ENCODE results near the gene KCNJ1. TPM values are rescaled to one million over a fixed set of nuclear protein-coding genes. Genes with fewer than 3 reads are reported as not detected.

The KCNJ1 gene
- total RNA-seq, 1 donor: 0.10 TPM

GRCh38 chr11:128878455-128878854 is 11.4 kb upstream of the KCNJ1 start:
- Histone ChIP-seq H3K9me3 (ENCODE audit: low read depth, low read length) (no peaks in the 10 kb centered on the region), H3K4me1 (ENCODE audit: insufficient read depth, low read length) (no peaks in the 10 kb centered on the region), H3K27me3 (ENCODE audit: insufficient read depth, low read length) (no peaks in the 10 kb centered on the region), H3K4me3 (ENCODE audit: low read length) (no peak overlapping the region)

- no peaks in the 10 kb centered on the region for H3K4me1 ChIP-seq (ENCODE audit: insufficient read depth, low read length)
- H3K27me3 ChIP-seq (ENCODE audit: insufficient read depth, low read length): no peaks in the 10 kb centered on the region
- H3K9me3 ChIP-seq (ENCODE audit: low read depth, low read length): no peaks in the 10 kb centered on the region
- no peak overlapping the region for H3K4me3 ChIP-seq (ENCODE audit: low read length)
Observed at GRCh38 chr11:128877726-128878125, 10.6 kb upstream of the KCNJ1 start.

GRCh38 chr11:128876133-128876650 is 9.1 kb upstream of the KCNJ1 start:
- H3K4me1 ChIP-seq (ENCODE audit: insufficient read depth, low read length): no peaks in the 10 kb centered on the region
- H3K9me3 ChIP-seq (ENCODE audit: low read depth, low read length): no peaks in the 10 kb centered on the region
- H3K4me3 ChIP-seq (ENCODE audit: low read length): no peak overlapping the region
- no peaks in the 10 kb centered on the region for H3K27me3 ChIP-seq (ENCODE audit: insufficient read depth, low read length)

- Histone ChIP-seq H3K9me3 (ENCODE audit: low read depth, low read length) (no peaks in the 10 kb centered on the region), H3K27me3 (ENCODE audit: insufficient read depth, low read length) (no peaks in the 10 kb centered on the region), H3K4me1 (ENCODE audit: insufficient read depth, low read length) (no peaks in the 10 kb centered on the region), H3K4me3 (ENCODE audit: low read length) (no peak overlapping the region)
Observed at GRCh38 chr11:128874427-128874826, 7.3 kb upstream of the KCNJ1 start.

- Histone ChIP-seq H3K4me1 (ENCODE audit: insufficient read depth, low read length) (no peaks in the 10 kb centered on the region), H3K4me3 (ENCODE audit: low read length) (no peak overlapping the region), H3K9me3 (ENCODE audit: low read depth, low read length) (no peaks in the 10 kb centered on the region), H3K27me3 (ENCODE audit: insufficient read depth, low read length) (no peaks in the 10 kb centered on the region)
Observed at GRCh38 chr11:128872594-128872993, 5.5 kb upstream of the KCNJ1 start.

GRCh38 chr11:128872094-128872493 is 5.0 kb upstream of the KCNJ1 start:
- no peaks in the 10 kb centered on the region for H3K4me1 ChIP-seq (ENCODE audit: insufficient read depth, low read length)
- H3K4me3 ChIP-seq (ENCODE audit: low read length): no peak overlapping the region
- no peaks in the 10 kb centered on the region for H3K27me3 ChIP-seq (ENCODE audit: insufficient read depth, low read length)
- H3K9me3 ChIP-seq (ENCODE audit: low read depth, low read length): no peaks in the 10 kb centered on the region

- Histone ChIP-seq H3K9me3 (ENCODE audit: low read depth, low read length) (no peaks in the 10 kb centered on the region), H3K4me3 (ENCODE audit: low read length) (no peak overlapping the region), H3K27me3 (ENCODE audit: insufficient read depth, low read length) (no peaks in the 10 kb centered on the region), H3K4me1 (ENCODE audit: insufficient read depth, low read length) (no peaks in the 10 kb centered on the region)
Observed at GRCh38 chr11:128871168-128871610, 4.1 kb upstream of the KCNJ1 start.

GRCh38 chr11:128868841-128869671 is 2.0 kb upstream of the KCNJ1 start:
- Histone ChIP-seq H3K27me3 (ENCODE audit: insufficient read depth, low read length) (no peaks in the 10 kb centered on the region), H3K4me3 (ENCODE audit: low read length) (no peak overlapping the region), H3K4me1 (ENCODE audit: insufficient read depth, low read length) (no peaks in the 10 kb centered on the region), H3K9me3 (ENCODE audit: low read depth, low read length) (no peaks in the 10 kb centered on the region)

GRCh38 chr11:128865490-128865889 is 1.6 kb downstream of the KCNJ1 start:
- H3K27me3 ChIP-seq (ENCODE audit: insufficient read depth, low read length): no peaks in the 10 kb centered on the region
- H3K9me3 ChIP-seq (ENCODE audit: low read depth, low read length): no peaks in the 10 kb centered on the region
- H3K4me3 ChIP-seq (ENCODE audit: low read length): no peak overlapping the region
- no peaks in the 10 kb centered on the region for H3K4me1 ChIP-seq (ENCODE audit: insufficient read depth, low read length)

GRCh38 chr11:128862908-128863660 is 4.0 kb downstream of the KCNJ1 start:
- peaks cover 6% of the 10 kb centered on the region for H3K4me1 ChIP-seq (ENCODE audit: insufficient read depth, low read length)
- no peak overlapping the region for H3K4me3 ChIP-seq (ENCODE audit: low read length)
- H3K27me3 ChIP-seq (ENCODE audit: insufficient read depth, low read length): no peaks in the 10 kb centered on the region
- H3K9me3 ChIP-seq (ENCODE audit: low read depth, low read length): no peaks in the 10 kb centered on the region

GRCh38 chr11:128862406-128862805 is 4.7 kb downstream of the KCNJ1 start:
- peaks cover 6% of the 10 kb centered on the region for H3K4me1 ChIP-seq (ENCODE audit: insufficient read depth, low read length)
- no peaks in the 10 kb centered on the region for H3K27me3 ChIP-seq (ENCODE audit: insufficient read depth, low read length)
- H3K9me3 ChIP-seq (ENCODE audit: low read depth, low read length): no peaks in the 10 kb centered on the region
- no peak overlapping the region for H3K4me3 ChIP-seq (ENCODE audit: low read length)

- Histone ChIP-seq H3K9me3 (ENCODE audit: low read depth, low read length) (no peaks in the 10 kb centered on the region), H3K4me3 (ENCODE audit: low read length) (no peak overlapping the region), H3K27me3 (ENCODE audit: insufficient read depth, low read length) (no peaks in the 10 kb centered on the region), H3K4me1 (ENCODE audit: insufficient read depth, low read length) (peaks cover 6% of the 10 kb centered on the region)
Observed at GRCh38 chr11:128860571-128861361, 6.3 kb downstream of the KCNJ1 start.

- peaks cover 6% of the 10 kb centered on the region for H3K4me1 ChIP-seq (ENCODE audit: insufficient read depth, low read length)
- no peaks in the 10 kb centered on the region for H3K27me3 ChIP-seq (ENCODE audit: insufficient read depth, low read length)
- no peak overlapping the region for H3K4me3 ChIP-seq (ENCODE audit: low read length)
- no peaks in the 10 kb centered on the region for H3K9me3 ChIP-seq (ENCODE audit: low read depth, low read length)
Observed at GRCh38 chr11:128859563-128860441, 7.3 kb downstream of the KCNJ1 start.

GRCh38 chr11:128857341-128857740 is 9.8 kb downstream of the KCNJ1 start:
- no peaks in the 10 kb centered on the region for H3K9me3 ChIP-seq (ENCODE audit: low read depth, low read length)
- no peak overlapping the region for H3K4me3 ChIP-seq (ENCODE audit: low read length)
- no peaks in the 10 kb centered on the region for H3K27me3 ChIP-seq (ENCODE audit: insufficient read depth, low read length)
- H3K4me1 ChIP-seq (ENCODE audit: insufficient read depth, low read length): peaks cover 6% of the 10 kb centered on the region
